H9 (cell line): ENCODE measurements around the gene GPC3. TPM values are rescaled to one million over a fixed set of nuclear protein-coding genes. Genes with fewer than 3 reads are reported as not detected.

Experiments used
- DNase-seq: peaks from one replicate; pipeline ENCODE4 v3.0.0-alpha.2; 2017
- H2AFZ ChIP-seq: one replicate; pipeline ENCODE4 v1.6.1; 2013; ENCODE audit warnings: mild to moderate bottlenecking, low read length, control low read depth, moderate library complexity
- H2AK5ac ChIP-seq: 2 replicates; pipeline ENCODE4 v1.6.1; 2013; ENCODE audit warnings: low read length, control low read depth, mixed read lengths; ENCODE audit not compliant: insufficient read length
- H2BK120ac ChIP-seq: one replicate; pipeline ENCODE4 v1.6.1; 2013; ENCODE audit warnings: low read depth, mild to moderate bottlenecking, low read length, control low read depth, inconsistent platforms; ENCODE audit not compliant: poor library complexity, severe bottlenecking
- H2BK12ac ChIP-seq: 2 replicates; pipeline ENCODE4 v1.6.1; 2013; ENCODE audit warnings: low read length, control low read depth, mixed read lengths, low read depth; ENCODE audit not compliant: insufficient read length
- H2BK15ac ChIP-seq: 2 replicates; pipeline ENCODE4 v1.6.1; 2013; ENCODE audit warnings: low read depth, low read length, control low read depth
- H2BK20ac ChIP-seq: one replicate; pipeline ENCODE4 v1.6.1; 2013; ENCODE audit warnings: low read depth, mild to moderate bottlenecking, low read length, control low read depth, inconsistent platforms; ENCODE audit not compliant: poor library complexity, severe bottlenecking
- H2BK5ac ChIP-seq: 2 replicates; pipeline ENCODE4 v1.6.1; 2013; ENCODE audit warnings: low read length, control low read depth, mixed read lengths; ENCODE audit not compliant: insufficient read length
- H3K14ac ChIP-seq: 2 replicates; pipeline ENCODE4 v1.6.1; 2013; ENCODE audit warnings: low read length, control low read depth; ENCODE audit not compliant: insufficient read depth
- H3K18ac ChIP-seq: 2 replicates; pipeline ENCODE4 v1.6.1; 2013; ENCODE audit warnings: low read depth, mild to moderate bottlenecking, mixed read lengths, low read length, control low read depth; ENCODE audit not compliant: insufficient read length
- H3K23ac ChIP-seq: 2 replicates; pipeline ENCODE4 v1.6.1; 2013; ENCODE audit warnings: low read length, control low read depth, mixed read lengths, low read depth; ENCODE audit not compliant: insufficient read length
- H3K23me2 ChIP-seq: 2 replicates; pipeline ENCODE4 v1.6.1; 2013; ENCODE audit warnings: low read depth, mild to moderate bottlenecking, mixed read lengths, low read length, control low read depth; ENCODE audit not compliant: insufficient read length, poor library complexity, severe bottlenecking
- H3K27ac ChIP-seq: 2 replicates; pipeline ENCODE4 v1.5.1; 2013; ENCODE audit warnings: low read length, control low read depth, mixed read lengths, low read depth; ENCODE audit not compliant: insufficient read length
- H3K27me3 ChIP-seq: 2 replicates; pipeline ENCODE4 v1.6.1; 2013; ENCODE audit warnings: low read length, control low read depth, inconsistent platforms; ENCODE audit not compliant: insufficient read depth
- H3K4ac ChIP-seq: 2 replicates; pipeline ENCODE4 v1.6.1; 2013; ENCODE audit warnings: low read depth, mild to moderate bottlenecking, control low read depth, inconsistent platforms, low read length, moderate library complexity
- H3K4me1 ChIP-seq: 2 replicates; pipeline ENCODE4 v1.6.1; 2013; ENCODE audit warnings: low read length, control low read depth, inconsistent platforms; ENCODE audit not compliant: insufficient read depth
- H3K4me2 ChIP-seq: 2 replicates; pipeline ENCODE4 v1.6.1; 2013; ENCODE audit warnings: low read length, control low read depth, mixed read lengths; ENCODE audit not compliant: insufficient read length, insufficient read depth
- H3K56ac ChIP-seq: 2 replicates; pipeline ENCODE4 v1.6.1; 2013; ENCODE audit warnings: low read depth, mild to moderate bottlenecking, mixed read lengths, low read length, control low read depth; ENCODE audit not compliant: insufficient read length
- H3K79me1 ChIP-seq: 2 replicates; pipeline ENCODE4 v1.6.1; 2013; ENCODE audit warnings: low read depth, mild to moderate bottlenecking, moderate library complexity, low read length, control low read depth, inconsistent platforms; ENCODE audit not compliant: insufficient read depth, poor library complexity, severe bottlenecking
- H3K79me2 ChIP-seq: 2 replicates; pipeline ENCODE4 v1.6.1; 2013; ENCODE audit warnings: low read length, control low read depth, inconsistent platforms; ENCODE audit not compliant: insufficient read depth
- H3K9ac ChIP-seq: 2 replicates; pipeline ENCODE4 v1.6.1; 2013; ENCODE audit warnings: low read length, control low read depth, mixed read lengths; ENCODE audit not compliant: insufficient read length; ENCODE audit errors: extremely low read depth
- H3K9me3 ChIP-seq: one replicate; pipeline ENCODE4 v1.6.1; 2013; ENCODE audit warnings: low read depth, low read length, inconsistent platforms; ENCODE audit not compliant: control insufficient read depth
- H3T11ph ChIP-seq: one replicate; pipeline ENCODE4 v1.6.1; 2013; ENCODE audit warnings: mild to moderate bottlenecking, low read length, control low read depth, inconsistent platforms
- H4K20me1 ChIP-seq: one replicate; pipeline ENCODE4 v1.6.1; 2013; ENCODE audit not compliant: control insufficient read depth, insufficient read length, insufficient read depth
- H4K5ac ChIP-seq: 2 replicates; pipeline ENCODE4 v1.6.1; 2013; ENCODE audit warnings: low read depth, mild to moderate bottlenecking, mixed read lengths, low read length, control low read depth; ENCODE audit not compliant: insufficient read length
- H4K8ac ChIP-seq: replicated peaks from 2 replicates; pipeline ENCODE4 v1.6.1; 2013; ENCODE audit warnings: low read length, control low read depth, mixed read lengths, low read depth; ENCODE audit not compliant: insufficient read length
- H4K91ac ChIP-seq: 2 replicates; pipeline ENCODE4 v1.6.1; 2013; ENCODE audit warnings: low read depth, mild to moderate bottlenecking, moderate library complexity, mixed read lengths, low read length, control low read depth; ENCODE audit not compliant: insufficient read length
- H3K27ac Mint-ChIP-seq, 3 experiments: 2 replicates in 2 of 3; 3 replicates in 1 of 3; pipeline ENCODE4 v1.8.0; 2020 to 2021; ENCODE audit warnings: mixed read lengths in 3 of 3, mild to moderate bottlenecking in 1 of 3, moderate library complexity in 1 of 3
- H3K27me3 Mint-ChIP-seq: 2 replicates; pipeline ENCODE4 v1.8.0; 2021; ENCODE audit warnings: low read depth, mild to moderate bottlenecking, moderate library complexity, mixed read lengths
- H3K36me3 Mint-ChIP-seq, 3 experiments: 2 replicates in 2 of 3; 3 replicates in 1 of 3; pipeline ENCODE4 v1.8.0; 2020 to 2021; ENCODE audit warnings: low read depth in 3 of 3, mixed read lengths in 3 of 3; ENCODE audit not compliant: insufficient read depth in 1 of 3
- H3K4me1 Mint-ChIP-seq, 2 experiments: 2 replicates each; pipeline ENCODE4 v1.8.0; 2020; ENCODE audit warnings: mixed read lengths in 2 of 2
- H3K4me3 Mint-ChIP-seq, 2 experiments: 2 replicates in 1 of 2; 3 replicates in 1 of 2; pipeline ENCODE4 v1.8.0; 2020 to 2021; ENCODE audit warnings: mild to moderate bottlenecking in 2 of 2, mixed read lengths in 2 of 2, moderate library complexity in 1 of 2
- H3K9me3 Mint-ChIP-seq, 2 experiments: 2 replicates in 1 of 2; 3 replicates in 1 of 2; pipeline ENCODE4 v1.8.0; 2020; ENCODE audit warnings: mild to moderate bottlenecking in 2 of 2, mixed read lengths in 2 of 2, moderate library complexity in 1 of 2
- WGBS: extraction: QIAGEN DNeasy Blood & Tissue Kit; methylation state at CpG from one replicate; pipeline ENCODE4 v1.1.7; 2013; ENCODE audit warnings: missing lambda C conversion rate, low lambda C conversion rate, mixed read lengths; ENCODE audit not compliant: insufficient read length; ENCODE audit errors: extremely low coverage; 5-methylcytosine and 5-hydroxymethylcytosine counted together
- total RNA-seq: library from RNA; stranded (reverse); gene quantifications from 2 replicates; pipeline ENCODE4 v1.2.1, GENCODE V29; 2021
- TF ChIP-seq, protein P1 (sequence below): fragments of 200-600 bp; sonication (generic); conservative IDR thresholded peaks from 3 replicates; pipeline ENCODE4 v1.8.0; 2021; ENCODE audit warnings: antibody characterized with exemption, mild to moderate bottlenecking

GPC3 gene
- total RNA-seq, 1 experiment from 2014 or later = 108 TPM

DNA sequence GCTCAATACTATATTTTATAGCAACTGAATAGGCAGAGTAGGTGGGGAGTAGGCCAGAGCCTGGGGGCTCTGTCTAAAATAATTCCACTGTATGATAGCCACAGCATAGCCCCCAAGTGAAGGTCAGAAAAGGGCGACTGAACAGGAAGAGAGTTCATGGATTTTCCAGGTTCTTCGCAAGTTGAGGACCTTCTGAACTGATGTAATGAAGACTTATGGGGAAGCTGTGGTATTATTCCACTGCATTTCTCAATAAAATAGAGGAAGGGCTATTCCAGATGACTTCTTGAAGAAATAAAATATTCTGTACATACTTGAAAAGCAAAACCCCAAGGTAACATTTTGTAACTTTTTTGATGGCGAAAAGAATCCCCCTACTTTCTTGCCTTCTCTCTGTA lies 338.7 kb downstream of the GPC3 start:
- no peak overlapping the region for H3K23ac ChIP-seq
- H2BK20ac ChIP-seq = no peak overlapping the region
- no peaks in the 10 kb centered on the region for H3K23me2 ChIP-seq
- no peak overlapping the region for H2AFZ ChIP-seq
- TF ChIP-seq, protein P1, sequence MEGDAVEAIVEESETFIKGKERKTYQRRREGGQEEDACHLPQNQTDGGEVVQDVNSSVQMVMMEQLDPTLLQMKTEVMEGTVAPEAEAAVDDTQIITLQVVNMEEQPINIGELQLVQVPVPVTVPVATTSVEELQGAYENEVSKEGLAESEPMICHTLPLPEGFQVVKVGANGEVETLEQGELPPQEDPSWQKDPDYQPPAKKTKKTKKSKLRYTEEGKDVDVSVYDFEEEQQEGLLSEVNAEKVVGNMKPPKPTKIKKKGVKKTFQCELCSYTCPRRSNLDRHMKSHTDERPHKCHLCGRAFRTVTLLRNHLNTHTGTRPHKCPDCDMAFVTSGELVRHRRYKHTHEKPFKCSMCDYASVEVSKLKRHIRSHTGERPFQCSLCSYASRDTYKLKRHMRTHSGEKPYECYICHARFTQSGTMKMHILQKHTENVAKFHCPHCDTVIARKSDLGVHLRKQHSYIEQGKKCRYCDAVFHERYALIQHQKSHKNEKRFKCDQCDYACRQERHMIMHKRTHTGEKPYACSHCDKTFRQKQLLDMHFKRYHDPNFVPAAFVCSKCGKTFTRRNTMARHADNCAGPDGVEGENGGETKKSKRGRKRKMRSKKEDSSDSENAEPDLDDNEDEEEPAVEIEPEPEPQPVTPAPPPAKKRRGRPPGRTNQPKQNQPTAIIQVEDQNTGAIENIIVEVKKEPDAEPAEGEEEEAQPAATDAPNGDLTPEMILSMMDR = no peak
- Mint-ChIP-seq H3K27ac (peak overlapping the region in 1 of 3 experiments; percentile 65; a peak in 2 of 7 replicates), H3K9me3 (no peaks in the 10 kb centered on the region), H3K27me3 (no peaks in the 10 kb centered on the region), H3K4me3 (no peak overlapping the region), H3K36me3 (0 out of 7 replicates have a peak, but pooled peaks cover 0 to 4% (median 0%) of the 10 kb centered on the region in 3 experiments), H3K4me1 (peaks cover 66 to 69% of the 10 kb centered on the region in 2 experiments)
- H3K79me2 ChIP-seq = no peaks in the 10 kb centered on the region
- peaks cover 17% of the 10 kb centered on the region; the same call in 1 of the 2 replicates for H3K4me1 ChIP-seq
- no CpG with 5 or more reads among the region's 3 CpGs for WGBS
- no peak overlapping the region for H4K5ac ChIP-seq
- no peak overlapping the region for H3K4ac ChIP-seq
- no peak overlapping the region for H2BK12ac ChIP-seq
- H2AK5ac ChIP-seq = no peak overlapping the region
- H3K4me2 ChIP-seq = no peak overlapping the region
- H2BK15ac ChIP-seq = no peak overlapping the region
- H3K56ac ChIP-seq = no peak overlapping the region
- H3K79me1 ChIP-seq = no peaks in the 10 kb centered on the region
- H3K18ac ChIP-seq = no peak overlapping the region
- no peak overlapping the region for H4K8ac ChIP-seq
- H3K27ac ChIP-seq = no peak overlapping the region
- no peak overlapping the region for H4K91ac ChIP-seq
- no peaks in the 10 kb centered on the region for H4K20me1 ChIP-seq
- no peak overlapping the region for H3K14ac ChIP-seq
- no peak overlapping the region for H3T11ph ChIP-seq
- no peaks in the 10 kb centered on the region for H3K9me3 ChIP-seq
- no peak overlapping the region for H2BK5ac ChIP-seq
- H3K27me3 ChIP-seq = no peaks in the 10 kb centered on the region
- H3K9ac ChIP-seq = no peak overlapping the region
- no peak overlapping the region for H2BK120ac ChIP-seq
- no peak for DNase-seq
